LNCaP clone FGC (cell line): ENCODE measurements around the gene HOXC9.

Experiments
- DNase-seq: peaks from one replicate; pipeline ENCODE4 v3.0.0-alpha.2; 2011; ENCODE audit warnings: low read depth
- H3K4me3 ChIP-seq: 2 replicates; pipeline ENCODE4 v1.5.1; 2011; ENCODE audit warnings: mild to moderate bottlenecking, low read depth, low read length, control low read depth
- TF ChIP-seq, protein P1 (sequence below): IDR thresholded peaks from 2 replicates; pipeline ENCODE4 v1.5.1; 2012; ENCODE audit warnings: mild to moderate bottlenecking; ENCODE audit not compliant: control insufficient read depth, insufficient read depth; ENCODE audit errors: extremely low read depth

Gene HOXC9

DNA sequence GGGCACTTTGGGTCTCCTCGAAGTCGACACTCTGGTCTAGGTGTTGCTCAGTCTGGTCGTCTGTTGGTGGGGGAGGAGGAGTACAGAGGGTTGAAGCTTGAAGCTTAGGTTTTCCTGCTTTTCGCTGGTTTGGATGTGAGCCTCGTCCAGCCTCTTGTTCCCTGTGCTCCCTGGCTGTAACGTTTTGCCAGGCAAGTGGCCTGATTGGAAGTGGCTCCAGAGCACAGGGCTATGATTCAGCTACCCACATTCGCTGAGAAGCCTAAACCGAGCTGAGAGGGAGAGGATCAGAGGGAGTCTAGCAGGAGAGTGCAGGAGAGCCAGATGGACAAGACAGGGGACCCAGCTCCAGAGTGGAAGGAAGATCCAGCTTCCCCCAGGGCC, 8.9 kb upstream of the HOXC9 start:
- TF ChIP-seq, protein P1, sequence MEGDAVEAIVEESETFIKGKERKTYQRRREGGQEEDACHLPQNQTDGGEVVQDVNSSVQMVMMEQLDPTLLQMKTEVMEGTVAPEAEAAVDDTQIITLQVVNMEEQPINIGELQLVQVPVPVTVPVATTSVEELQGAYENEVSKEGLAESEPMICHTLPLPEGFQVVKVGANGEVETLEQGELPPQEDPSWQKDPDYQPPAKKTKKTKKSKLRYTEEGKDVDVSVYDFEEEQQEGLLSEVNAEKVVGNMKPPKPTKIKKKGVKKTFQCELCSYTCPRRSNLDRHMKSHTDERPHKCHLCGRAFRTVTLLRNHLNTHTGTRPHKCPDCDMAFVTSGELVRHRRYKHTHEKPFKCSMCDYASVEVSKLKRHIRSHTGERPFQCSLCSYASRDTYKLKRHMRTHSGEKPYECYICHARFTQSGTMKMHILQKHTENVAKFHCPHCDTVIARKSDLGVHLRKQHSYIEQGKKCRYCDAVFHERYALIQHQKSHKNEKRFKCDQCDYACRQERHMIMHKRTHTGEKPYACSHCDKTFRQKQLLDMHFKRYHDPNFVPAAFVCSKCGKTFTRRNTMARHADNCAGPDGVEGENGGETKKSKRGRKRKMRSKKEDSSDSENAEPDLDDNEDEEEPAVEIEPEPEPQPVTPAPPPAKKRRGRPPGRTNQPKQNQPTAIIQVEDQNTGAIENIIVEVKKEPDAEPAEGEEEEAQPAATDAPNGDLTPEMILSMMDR, result no peak
- H3K4me3 ChIP-seq, result no peak overlapping the region
- no peak for DNase-seq

DNA sequence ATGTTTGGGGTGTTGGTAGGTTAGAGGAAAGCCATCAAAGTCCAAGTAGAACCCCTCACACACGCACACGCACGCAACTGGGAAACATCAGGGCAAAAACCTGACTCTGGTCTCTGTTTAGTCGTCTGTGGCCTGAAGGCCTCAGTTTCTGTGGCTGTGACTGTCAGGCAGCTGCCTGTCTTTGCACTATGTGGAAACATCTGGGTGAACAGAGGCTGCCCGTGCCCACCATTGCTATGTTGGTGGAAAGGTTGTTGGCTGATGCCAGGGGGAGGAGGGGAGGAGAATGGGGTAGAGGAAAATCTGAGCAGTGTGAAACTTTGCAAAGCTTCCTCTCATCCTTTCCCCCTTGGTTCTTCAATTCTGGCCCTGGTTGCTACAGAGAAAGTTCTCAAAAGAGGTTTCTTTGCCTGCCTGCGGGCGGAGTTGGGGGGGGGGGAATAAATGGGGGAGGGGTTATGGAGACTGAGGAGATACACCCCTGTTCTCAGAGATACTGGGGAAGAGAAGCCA, 7.5 kb upstream of the HOXC9 start:
- DNase-seq, result no peak
- no peak overlapping the region for H3K4me3 ChIP-seq

DNA sequence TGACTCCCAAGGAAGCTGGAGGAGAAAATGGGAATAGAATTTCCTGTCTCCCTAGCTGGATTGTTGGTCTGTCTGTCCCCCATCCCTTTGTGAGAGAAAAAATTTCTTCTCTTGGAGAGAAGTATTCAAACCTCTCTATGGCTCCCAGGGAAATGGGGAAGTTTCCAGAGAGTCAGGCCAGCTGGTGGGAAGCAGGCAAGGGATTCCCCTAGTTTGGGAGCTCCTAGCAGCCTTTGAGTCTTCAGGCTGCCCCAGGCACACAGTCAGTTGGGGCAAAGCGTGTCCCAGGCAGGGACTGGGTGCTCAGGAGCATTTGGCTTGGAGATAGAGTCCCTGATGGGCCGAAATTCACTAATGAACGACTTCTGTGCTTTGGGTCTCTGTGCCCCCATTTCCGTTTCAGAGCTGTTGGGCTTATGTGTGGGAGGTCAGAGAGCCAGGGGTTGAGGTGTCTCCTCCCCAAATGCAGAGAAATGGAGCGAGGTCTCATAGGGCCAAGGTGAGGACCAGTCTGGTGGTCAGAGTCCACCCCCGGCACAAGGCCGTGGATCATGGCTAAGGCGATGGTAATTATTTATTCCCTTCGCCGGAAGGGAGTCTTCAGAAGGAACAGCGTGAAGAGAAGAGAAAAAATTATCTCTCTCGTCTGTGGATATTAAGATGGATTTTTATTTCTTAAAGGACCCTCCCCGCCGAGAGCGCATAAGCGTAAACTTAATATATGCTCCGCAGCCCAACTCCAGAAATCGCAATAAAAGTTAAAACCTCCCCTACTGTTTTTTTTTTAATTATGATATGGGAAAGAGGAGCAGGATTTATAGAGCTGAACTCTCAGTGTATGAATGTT, 6.6 kb upstream of the HOXC9 start:
- H3K4me3 ChIP-seq, result no peak overlapping the region
- DNase-seq, result no peak
- TF ChIP-seq, protein P1, result no peak

More for the DNA sequence above, 7.5 kb upstream of the HOXC9 start:
- TF ChIP-seq, protein P1, result no peak

DNA sequence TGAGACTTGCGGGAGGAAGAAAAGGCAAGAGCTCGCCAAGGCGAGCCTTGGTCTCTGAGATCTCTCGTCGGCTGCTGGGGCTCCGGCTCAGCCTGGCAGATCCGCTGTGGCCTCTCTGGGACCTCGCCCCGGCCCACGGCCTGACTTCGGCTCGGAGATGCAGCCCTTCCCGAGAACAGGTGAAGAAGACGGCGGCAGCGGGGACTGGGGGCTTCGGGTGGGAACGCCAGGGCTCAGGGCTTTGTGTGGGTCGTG, 6.0 kb upstream of the HOXC9 start:
- no peak for DNase-seq
- no peak overlapping the region for H3K4me3 ChIP-seq
- TF ChIP-seq, protein P1, result no peak

DNA sequence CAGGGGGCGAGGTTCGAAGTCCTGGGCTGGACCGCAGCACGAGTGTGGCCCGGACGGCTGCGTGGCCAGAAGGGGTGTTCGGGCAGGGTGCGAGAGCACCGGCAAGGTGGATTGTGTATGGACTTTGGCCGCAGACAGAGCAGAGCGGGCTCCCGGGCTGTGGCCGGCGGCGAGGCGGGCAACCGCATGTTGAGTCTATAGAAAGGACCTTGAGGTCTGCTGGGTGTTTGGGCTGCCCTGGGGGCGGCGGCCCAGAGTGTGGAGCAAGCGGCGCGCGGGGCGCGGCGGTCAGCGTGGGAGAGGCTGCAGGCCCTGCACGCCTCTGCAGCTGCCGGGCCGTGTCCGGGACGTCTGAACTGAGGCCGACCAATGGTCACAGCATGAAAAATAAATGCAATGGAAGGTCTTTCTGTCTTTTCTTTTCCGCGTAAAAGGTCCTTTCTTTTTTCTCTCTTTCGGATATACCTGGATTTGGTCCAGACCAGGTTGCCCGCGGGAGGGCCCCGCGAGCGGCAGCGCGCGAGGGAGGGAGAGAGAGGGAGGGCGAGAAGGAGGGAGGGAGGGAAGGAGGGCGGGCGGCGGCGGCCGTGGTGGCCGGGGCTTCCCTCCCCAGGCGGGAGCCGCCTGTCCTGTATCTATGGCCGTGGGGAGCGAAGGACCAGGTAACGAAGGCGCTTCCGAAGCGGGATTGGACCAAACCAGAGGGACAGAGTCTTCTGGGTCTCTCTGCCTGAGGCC, 5.5 kb upstream of the HOXC9 start:
- no peak for DNase-seq
- TF ChIP-seq, protein P1, result no peak
- no peak overlapping the region for H3K4me3 ChIP-seq

DNA sequence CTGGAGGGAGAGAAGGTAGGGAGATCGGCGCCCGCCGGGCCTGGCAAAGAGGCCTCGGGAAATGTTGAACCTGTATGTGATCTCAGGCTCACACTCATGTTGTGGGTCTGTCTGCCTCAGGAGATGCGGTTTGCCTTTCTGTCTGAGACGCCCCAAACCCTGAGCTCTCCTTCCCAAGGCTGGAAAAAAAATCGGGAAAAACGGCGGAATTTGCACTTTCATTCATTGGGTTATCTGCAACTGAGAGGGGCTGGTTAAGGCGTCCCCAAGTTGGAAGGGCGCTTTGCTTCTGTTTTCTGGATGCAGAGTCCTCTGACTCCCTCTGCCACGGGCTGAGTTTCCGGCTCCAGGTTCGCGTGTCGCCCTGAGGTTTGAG, 5.0 kb upstream of the HOXC9 start:
- H3K4me3 ChIP-seq, result no peak overlapping the region
- no peak for DNase-seq
- TF ChIP-seq, protein P1, result no peak
